GM12875 (cell line): ENCODE results near the gene SPEN.

Source experiments
- H3K4me3 ChIP-seq: one replicate; pipeline ENCODE4 v1.5.1; 2011; ENCODE audit warnings: low read depth, low read length, control low read depth
- CTCF ChIP-seq: IDR thresholded peaks from 2 replicates; pipeline ENCODE4 v1.5.1; 2011; ENCODE audit warnings: low read depth, mild to moderate bottlenecking, control low read depth, inconsistent platforms, low read length, moderate library complexity, borderline replicate concordance; ENCODE audit not compliant: insufficient read depth

Gene SPEN

GRCh38 chr1:15852036-15852827 lies 4.7 kb downstream of the SPEN start:
- no peak overlapping the region for H3K4me3 ChIP-seq
- TF ChIP-seq CTCF: no peak

GRCh38 chr1:15852828-15853302 lies 5.4 kb downstream of the SPEN start:
- H3K4me3 ChIP-seq: no peak overlapping the region
- no peak for TF ChIP-seq CTCF

GRCh38 chr1:15856888-15857287 lies 9.4 kb downstream of the SPEN start:
- no peak overlapping the region for H3K4me3 ChIP-seq
- no peak for TF ChIP-seq CTCF

DNA sequence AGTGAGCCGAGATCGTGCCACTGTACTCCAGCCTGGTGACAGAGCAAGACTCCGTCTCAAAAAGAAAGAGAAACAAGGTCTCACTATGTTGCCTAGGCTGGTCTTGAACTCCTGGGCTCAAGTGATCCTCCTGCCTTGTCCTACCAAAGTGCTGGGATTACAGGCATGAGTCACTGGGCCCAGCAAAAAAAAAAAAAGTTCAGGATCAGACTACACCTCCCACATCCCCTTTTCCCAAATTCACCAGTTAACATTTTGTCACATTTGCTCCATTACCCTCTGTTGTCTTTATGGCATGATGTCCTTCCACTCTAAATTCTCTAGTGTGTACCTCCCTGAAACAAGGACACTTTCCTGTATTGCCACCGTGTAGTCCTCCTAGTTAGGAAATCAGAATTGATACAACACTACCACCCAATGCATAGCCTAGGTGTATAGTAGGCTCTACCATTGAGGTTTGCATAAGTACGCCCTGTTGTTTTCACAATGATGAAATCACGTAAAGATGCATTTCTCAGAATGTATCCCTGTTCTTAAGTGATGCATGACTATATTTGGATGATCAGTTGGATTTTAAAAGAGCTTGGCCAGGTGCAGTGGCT lies 10.7 kb downstream of the SPEN start:
- H3K4me3 ChIP-seq: no peak overlapping the region
- no peak for TF ChIP-seq CTCF

DNA sequence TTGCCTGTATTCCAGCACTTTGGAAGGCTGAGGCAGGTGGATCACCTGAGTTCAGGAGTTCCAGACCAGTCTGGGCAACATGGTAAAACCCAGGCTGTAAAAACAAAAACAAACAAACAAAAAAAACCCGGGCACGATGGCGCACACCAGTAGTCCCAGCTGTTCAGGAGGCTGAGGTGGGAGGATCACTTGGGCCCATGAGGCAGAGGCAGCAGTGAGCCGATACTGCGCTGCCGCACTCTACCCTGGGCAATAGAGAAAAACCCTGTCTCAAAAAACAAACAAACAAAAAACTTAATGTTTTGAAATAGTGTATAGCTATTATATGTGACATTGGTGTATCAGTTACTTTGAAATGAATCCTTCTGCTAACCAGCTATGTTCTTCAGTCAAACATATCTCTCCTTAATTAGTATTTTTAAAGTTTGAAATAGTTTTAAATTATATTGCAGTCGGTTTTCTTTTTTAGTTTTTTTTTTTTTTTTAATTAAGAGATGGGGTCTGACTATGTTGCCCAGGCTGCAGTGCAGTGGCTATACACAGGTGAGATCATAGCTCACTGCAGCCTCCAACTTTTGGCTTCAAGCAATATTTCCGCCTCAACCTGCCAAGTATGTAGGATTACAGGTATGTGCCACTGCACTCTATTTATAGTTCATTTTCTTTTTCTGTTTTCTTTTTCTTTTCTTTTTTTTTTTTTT lies 11.3 kb downstream of the SPEN start:
- TF ChIP-seq CTCF: no peak
- no peak overlapping the region for H3K4me3 ChIP-seq

DNA sequence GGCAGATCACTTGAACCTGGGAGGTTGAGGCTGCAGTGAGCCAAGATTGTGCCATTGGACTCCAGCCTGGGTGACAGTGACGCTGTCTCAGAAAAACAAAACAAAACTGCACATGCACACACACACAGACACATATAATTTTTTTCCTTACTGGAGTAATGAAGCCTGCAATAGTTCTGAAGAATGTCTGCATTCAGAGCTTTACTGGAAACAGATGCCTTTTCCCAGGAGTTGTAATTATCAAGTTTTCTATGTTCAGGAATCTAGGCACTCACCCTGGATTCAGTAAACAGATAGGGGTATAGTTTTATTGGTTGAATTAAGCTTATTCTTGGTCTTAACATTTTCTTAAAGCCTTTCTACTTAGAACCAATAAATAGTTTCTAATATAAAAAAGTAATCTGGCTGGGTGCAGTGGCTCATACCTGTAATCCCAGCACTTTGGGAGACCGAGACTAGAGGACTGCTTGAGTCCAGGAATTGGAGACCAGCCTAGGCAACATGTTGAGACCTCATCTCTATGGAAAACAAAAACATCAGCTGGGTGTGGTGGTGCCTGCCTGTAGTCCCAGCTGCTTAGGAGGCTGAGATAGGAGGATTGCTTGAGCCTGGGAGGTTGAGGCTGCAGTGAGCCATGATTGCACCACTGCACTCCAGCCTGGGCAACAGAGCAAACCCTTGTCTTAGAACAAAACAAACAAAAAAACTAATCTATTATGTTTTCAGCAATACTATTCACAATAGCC lies 15.8 kb downstream of the SPEN start:
- no peak for TF ChIP-seq CTCF
- H3K4me3 ChIP-seq: no peak overlapping the region
